DND-41 (cell line): ENCODE results near the gene MAPK10.

Experiments
- ATAC-seq: fragments of 200-7000 bp; cut with Tn5 transposase; 3 replicates; pipeline ENCODE4 v1.9.1; 2021; ENCODE audit warnings: low read depth; ENCODE audit not compliant: insufficient read depth
- DNase-seq: peaks from one replicate; pipeline ENCODE4 v3.0.0-alpha.2; 2020
- H2AFZ ChIP-seq: 2 replicates; pipeline ENCODE4 v1.6.0; 2012; ENCODE audit warnings: low read depth, low read length
- H3K27ac ChIP-seq: 2 replicates; pipeline ENCODE4 v1.5.1; 2012; ENCODE audit warnings: low read length, inconsistent platforms
- H3K27me3 ChIP-seq: fragments of 200-600 bp; sonication (generic); 2 replicates; pipeline ENCODE4 v1.6.0; 2012; ENCODE audit warnings: low read length, mild to moderate bottlenecking, inconsistent platforms; ENCODE audit not compliant: insufficient read depth, poor library complexity
- H3K36me3 ChIP-seq: 2 replicates; pipeline ENCODE4 v1.5.1; 2012; ENCODE audit warnings: low read length, inconsistent platforms; ENCODE audit not compliant: insufficient read depth
- H3K4me1 ChIP-seq: 2 replicates; pipeline ENCODE4 v1.5.1; 2012; ENCODE audit warnings: mild to moderate bottlenecking, low read length; ENCODE audit not compliant: insufficient read depth
- H3K4me2 ChIP-seq: 2 replicates; pipeline ENCODE4 v1.6.0; 2012; ENCODE audit warnings: mild to moderate bottlenecking, moderate library complexity, low read length, inconsistent platforms; ENCODE audit not compliant: insufficient read depth
- H3K4me3 ChIP-seq, 2 experiments: fragments of 200-600 bp in 1 of 2; shearing (Covaris generic) in 1 of 2; 2 replicates each; pipeline ENCODE4 v1.5.1; 2012 to 2016; ENCODE audit warnings: inconsistent platforms in 2 of 2, low read length in 2 of 2, mild to moderate bottlenecking in 2 of 2, low read depth in 1 of 2, moderate library complexity in 1 of 2
- H3K79me2 ChIP-seq: 2 replicates; pipeline ENCODE4 v1.6.0; 2012; ENCODE audit warnings: low read length, inconsistent platforms; ENCODE audit not compliant: insufficient read depth
- H3K9ac ChIP-seq: 2 replicates; pipeline ENCODE4 v1.6.0; 2012; ENCODE audit warnings: low read depth, mild to moderate bottlenecking, inconsistent platforms, low read length, moderate library complexity
- H3K9me3 ChIP-seq: 2 replicates; pipeline ENCODE4 v1.5.1; 2012; ENCODE audit warnings: low read length, moderate library complexity, mild to moderate bottlenecking, inconsistent platforms; ENCODE audit not compliant: insufficient read depth, severe bottlenecking
- H4K20me1 ChIP-seq: 2 replicates; pipeline ENCODE4 v1.6.0; 2012; ENCODE audit warnings: low read length; ENCODE audit not compliant: insufficient read depth
- CTCF ChIP-seq: IDR thresholded peaks from 2 replicates; pipeline ENCODE4 v1.5.1; 2012; ENCODE audit warnings: borderline replicate concordance, low read length, moderate library complexity, mild to moderate bottlenecking; ENCODE audit not compliant: poor library complexity, severe bottlenecking; ENCODE audit errors: extremely low read depth
- EZH2 ChIP-seq: IDR thresholded peaks from 3 replicates; pipeline ENCODE4 v1.6.1; 2012; ENCODE audit warnings: borderline replicate concordance, low read depth, mild to moderate bottlenecking, moderate library complexity, low read length, inconsistent platforms; ENCODE audit not compliant: severe bottlenecking

Gene MAPK10

DNA sequence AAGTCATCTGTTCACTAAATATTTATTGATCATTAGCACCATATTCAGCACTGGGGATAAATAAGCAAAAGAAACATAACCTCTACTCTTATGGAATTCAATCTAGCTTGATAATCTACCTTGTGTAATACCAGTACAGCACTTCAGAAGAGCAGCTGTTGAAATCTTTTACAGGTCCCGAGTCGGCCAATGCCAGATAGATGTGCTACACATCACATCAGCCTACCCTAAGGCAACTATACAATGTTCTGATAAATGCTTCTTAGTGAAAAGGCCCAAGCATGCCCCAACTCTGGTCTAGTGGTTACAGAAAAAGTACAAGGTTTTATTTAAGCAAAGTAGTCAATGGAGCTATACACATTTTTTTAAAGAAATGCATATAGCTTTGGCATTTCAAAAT lies 68.7 kb downstream of the MAPK10 start:
- no peak overlapping the region for H3K27ac ChIP-seq
- peaks cover 3% of the 10 kb centered on the region for H3K27me3 ChIP-seq
- H3K79me2 ChIP-seq = no peaks in the 10 kb centered on the region
- H3K9ac ChIP-seq = no peak overlapping the region
- no peaks in the 10 kb centered on the region for H4K20me1 ChIP-seq
- no peaks in the 10 kb centered on the region for H3K9me3 ChIP-seq
- DNase-seq = no peak
- H3K4me1 ChIP-seq = no peaks in the 10 kb centered on the region
- H2AFZ ChIP-seq = no peak overlapping the region
- no peak for TF ChIP-seq EZH2
- no peak for TF ChIP-seq CTCF
- H3K4me2 ChIP-seq = no peak overlapping the region
- H3K36me3 ChIP-seq = no peaks in the 10 kb centered on the region
- no peak overlapping the region for H3K4me3 ChIP-seq
- no peak for ATAC-seq

GRCh38 chr4:86286726-86287125 lies 73.1 kb downstream of the MAPK10 start:
- Histone ChIP-seq H3K4me1 (no peaks in the 10 kb centered on the region), H3K4me3 (no peak overlapping the region), H2AFZ (no peak overlapping the region), H3K4me2 (no peak overlapping the region), H3K9ac (no peak overlapping the region), H3K27me3 (peaks cover 3% of the 10 kb centered on the region), H3K27ac (no peak overlapping the region), H4K20me1 (no peaks in the 10 kb centered on the region), H3K9me3 (no peaks in the 10 kb centered on the region), H3K79me2 (no peaks in the 10 kb centered on the region), H3K36me3 (no peaks in the 10 kb centered on the region)
- DNase-seq (no peak), ATAC-seq (no peak)
- TF ChIP-seq CTCF (no peak), EZH2 (no peak)

DNA sequence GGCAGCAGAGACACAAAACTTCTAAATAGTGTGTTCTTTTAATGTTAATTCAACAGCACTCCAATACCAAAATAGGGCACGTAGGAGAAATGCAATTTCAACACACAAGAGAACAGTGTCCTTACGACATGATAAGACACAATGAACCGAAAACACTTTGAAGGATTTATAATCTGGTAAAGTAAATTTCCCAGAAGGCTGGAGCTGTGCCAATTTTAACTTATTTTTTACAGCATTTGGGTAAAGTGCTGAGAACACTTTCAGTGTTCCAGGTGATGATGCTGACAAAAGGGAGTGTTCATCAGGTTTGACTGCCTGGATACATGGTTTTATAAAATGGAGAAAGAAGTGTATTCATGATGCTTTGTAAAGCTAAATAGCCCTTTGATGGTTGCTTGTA lies 76.5 kb downstream of the MAPK10 start:
- Histone ChIP-seq H3K27me3 (peaks cover 3% of the 10 kb centered on the region), H3K36me3 (no peaks in the 10 kb centered on the region), H3K9ac (no peak overlapping the region), H3K79me2 (no peaks in the 10 kb centered on the region), H3K4me1 (no peaks in the 10 kb centered on the region), H2AFZ (no peak overlapping the region), H3K9me3 (no peaks in the 10 kb centered on the region), H4K20me1 (no peaks in the 10 kb centered on the region), H3K4me3 (no peak overlapping the region), H3K27ac (no peak overlapping the region), H3K4me2 (no peak overlapping the region)
- TF ChIP-seq CTCF (no peak), EZH2 (no peak)
- DNase-seq (no peak), ATAC-seq (no peak)

GRCh38 chr4:86280246-86280645 lies 79.6 kb downstream of the MAPK10 start:
- no peaks in the 10 kb centered on the region for H3K79me2 ChIP-seq

More at GRCh38 chr4:86280246-86280645, 79.6 kb downstream of the MAPK10 start:
- Histone ChIP-seq H3K36me3 (no peaks in the 10 kb centered on the region), H2AFZ (no peak overlapping the region), H3K4me2 (no peak overlapping the region), H3K4me1 (no peaks in the 10 kb centered on the region), H4K20me1 (no peaks in the 10 kb centered on the region), H3K27me3 (no peaks in the 10 kb centered on the region), H3K4me3 (no peak overlapping the region), H3K9ac (no peak overlapping the region), H3K9me3 (no peaks in the 10 kb centered on the region), H3K27ac (no peak overlapping the region)
- TF ChIP-seq EZH2 (no peak), CTCF (no peak)
- ATAC-seq = no peak
- no peak for DNase-seq
